OCI-LY7 (cell line): ENCODE data around the gene JAZF1. TPM values are rescaled to one million over a fixed set of nuclear protein-coding genes. Genes with fewer than 3 reads are reported as not detected.

Experiments
- BruUV-seq: library from RNA; stranded (reverse); fragments of 400-500 nt; replicated peaks from 2 replicates; lab custom pipeline; 2021; lab: Mats Ljungman, UMichigan
- CTCF ChIA-PET: fragments of 300-600 bp; sonication (Branson Sonifier 250); formaldehyde crosslinking; loops from one replicate; lab custom pipeline; 2022; ENCODE audit warnings: antibody characterized with exemption; ENCODE audit not compliant: unreplicated experiment; lab: Charles Lee
- POLR2A ChIA-PET: fragments of 300-600 bp; sonication (Branson Sonifier 250); formaldehyde crosslinking; loops from one replicate; lab custom pipeline; 2022; ENCODE audit warnings: antibody characterized with exemption; lab: Charles Lee
- DNase-seq: peaks from one replicate; pipeline ENCODE4 v3.0.0-alpha.2; 2015; ENCODE audit warnings: low spot score
- H2AFZ ChIP-seq: fragments of 200-600 bp; sonication (generic), shearing (Covaris generic); 2 replicates; pipeline ENCODE4 v1.6.1; 2014; ENCODE audit warnings: mild to moderate bottlenecking, antibody characterized with exemption, low read length, moderate library complexity
- H3K27ac ChIP-seq: fragments of 200-600 bp; sonication (generic); 2 replicates; pipeline ENCODE4 v1.5.1; 2014; ENCODE audit warnings: mixed run types, low read depth, mild to moderate bottlenecking, moderate library complexity, low read length, inconsistent platforms; ENCODE audit not compliant: poor library complexity, severe bottlenecking
- H3K36me3 ChIP-seq: fragments of 200-600 bp; sonication (generic); 2 replicates; pipeline ENCODE4 v1.6.1; 2014; ENCODE audit warnings: mild to moderate bottlenecking, antibody characterized with exemption, low read length, moderate library complexity, mixed read lengths; ENCODE audit not compliant: insufficient read depth
- H3K4me1 ChIP-seq: fragments of 200-600 bp; sonication (generic); 2 replicates; pipeline ENCODE4 v1.5.1; 2014; ENCODE audit warnings: mild to moderate bottlenecking, low read length; ENCODE audit not compliant: insufficient read depth, poor library complexity, severe bottlenecking
- H3K4me2 ChIP-seq: fragments of 200-600 bp; sonication (generic); 2 replicates; pipeline ENCODE4 v1.6.1; 2014; ENCODE audit warnings: mild to moderate bottlenecking, low read length
- H3K4me3 ChIP-seq: fragments of 200-600 bp; sonication (generic); 2 replicates; pipeline ENCODE4 v1.5.1; 2014; ENCODE audit warnings: mild to moderate bottlenecking, low read depth, low read length; ENCODE audit not compliant: poor library complexity, severe bottlenecking
- H3K79me2 ChIP-seq: fragments of 200-600 bp; sonication (generic); 2 replicates; pipeline ENCODE4 v1.6.1; 2016; ENCODE audit warnings: low read depth, mild to moderate bottlenecking, low read length, moderate library complexity, mixed read lengths; ENCODE audit not compliant: insufficient read depth
- H3K9me2 ChIP-seq: fragments of 200-600 bp; sonication (generic); 2 replicates; pipeline ENCODE4 v1.6.1; 2016; ENCODE audit warnings: mild to moderate bottlenecking, low read length, mixed read lengths; ENCODE audit not compliant: insufficient read depth
- H3K9me3 ChIP-seq: fragments of 200-600 bp; sonication (generic); 2 replicates; pipeline ENCODE4 v1.6.1; 2014; ENCODE audit warnings: mild to moderate bottlenecking, mixed run types, low read length, mixed read lengths
- H4K20me1 ChIP-seq: fragments of 200-600 bp; sonication (generic); 2 replicates; pipeline ENCODE4 v1.6.1; 2014; ENCODE audit warnings: mild to moderate bottlenecking, antibody characterized with exemption, low read length, moderate library complexity, mixed read lengths; ENCODE audit not compliant: insufficient read depth
- EZH2phosphoT487 ChIP-seq: fragments of 200-600 bp; sonication (generic); IDR thresholded peaks from 2 replicates; pipeline ENCODE4 v1.6.1; 2018; ENCODE audit warnings: low read depth, borderline replicate concordance, mild to moderate bottlenecking, mixed run types, antibody characterized with exemption, low read length, moderate library complexity, mixed read lengths
- intact Hi-C: fragments of 100-400 bp; cut with micrococcal nuclease; formaldehyde crosslinking; loops from one replicate; pipeline ENCODE4 v1.10.0; 2022; ENCODE audit not compliant: unreplicated experiment
- total RNA-seq, 2 experiments: library from RNA; depleted of rRNA in 1 of 2; stranded (reverse); fragments of >200 nt in 1 of 2; shearing (Covaris generic) in 1 of 2; gene quantifications; 2 replicates each; pipeline ENCODE4 v1.2.3, GENCODE V29; 2014 to 2022
- TF ChIP-seq, protein P1 (sequence below): fragments of 200-600 bp; sonication (generic); conservative IDR thresholded peaks from 2 replicates; pipeline ENCODE4 v1.5.1; 2014; ENCODE audit warnings: mild to moderate bottlenecking, antibody characterized with exemption, low read length, moderate library complexity, mixed read lengths

JAZF1 gene
- total RNA-seq, 2 experiments from 2014 or later, result 6.3 to 25.0 TPM

DNA sequence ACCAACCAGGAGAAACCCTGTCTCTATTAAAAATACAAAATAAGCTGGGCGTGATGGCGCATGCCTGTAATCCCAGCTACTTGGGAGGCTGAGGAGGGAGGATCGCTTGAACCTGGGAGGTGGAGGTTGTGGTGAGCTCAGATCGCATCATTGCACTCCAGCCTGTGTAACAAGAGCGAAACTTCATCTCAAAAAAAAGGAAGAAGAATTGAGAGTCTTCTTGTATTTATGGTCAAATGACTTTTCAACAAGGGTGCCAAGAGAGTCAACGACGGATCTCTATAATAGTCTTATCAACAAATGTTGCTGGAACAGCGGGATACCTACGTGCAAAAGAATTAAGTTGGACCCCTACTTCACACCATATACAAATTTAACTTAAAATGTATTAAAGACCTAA is 21.6 kb upstream of the JAZF1 start:
- peaks cover 3% of the 10 kb centered on the region; the same call in 1 of the 2 replicates for H3K9me3 ChIP-seq
- no peak overlapping the region for H3K4me2 ChIP-seq
- ChIA-PET CTCF (no interaction called here), POLR2A (interaction anchor here (1.0 to 1.2 kb wide), 2 partner anchors 8 to 18 kb away, joined by 3 to 4 read pairs; no protein-coding TSS in a partner anchor)
- H3K36me3 ChIP-seq, result no peaks in the 10 kb centered on the region
- BruUV-seq, result no TSS peak
- no peaks in the 10 kb centered on the region for H3K9me2 ChIP-seq
- no peak overlapping the region for H3K4me3 ChIP-seq
- no peak overlapping the region for H2AFZ ChIP-seq
- no peak for DNase-seq
- no peaks in the 10 kb centered on the region for H3K79me2 ChIP-seq
- no peaks in the 10 kb centered on the region for H4K20me1 ChIP-seq
- H3K27ac ChIP-seq, result no peak overlapping the region
- TF ChIP-seq, protein P1, sequence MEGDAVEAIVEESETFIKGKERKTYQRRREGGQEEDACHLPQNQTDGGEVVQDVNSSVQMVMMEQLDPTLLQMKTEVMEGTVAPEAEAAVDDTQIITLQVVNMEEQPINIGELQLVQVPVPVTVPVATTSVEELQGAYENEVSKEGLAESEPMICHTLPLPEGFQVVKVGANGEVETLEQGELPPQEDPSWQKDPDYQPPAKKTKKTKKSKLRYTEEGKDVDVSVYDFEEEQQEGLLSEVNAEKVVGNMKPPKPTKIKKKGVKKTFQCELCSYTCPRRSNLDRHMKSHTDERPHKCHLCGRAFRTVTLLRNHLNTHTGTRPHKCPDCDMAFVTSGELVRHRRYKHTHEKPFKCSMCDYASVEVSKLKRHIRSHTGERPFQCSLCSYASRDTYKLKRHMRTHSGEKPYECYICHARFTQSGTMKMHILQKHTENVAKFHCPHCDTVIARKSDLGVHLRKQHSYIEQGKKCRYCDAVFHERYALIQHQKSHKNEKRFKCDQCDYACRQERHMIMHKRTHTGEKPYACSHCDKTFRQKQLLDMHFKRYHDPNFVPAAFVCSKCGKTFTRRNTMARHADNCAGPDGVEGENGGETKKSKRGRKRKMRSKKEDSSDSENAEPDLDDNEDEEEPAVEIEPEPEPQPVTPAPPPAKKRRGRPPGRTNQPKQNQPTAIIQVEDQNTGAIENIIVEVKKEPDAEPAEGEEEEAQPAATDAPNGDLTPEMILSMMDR, result no peak
- TF ChIP-seq EZH2phosphoT487, result no peak
- intact Hi-C loops, result no loop called here
- peaks cover 24% of the 10 kb centered on the region for H3K4me1 ChIP-seq

DNA sequence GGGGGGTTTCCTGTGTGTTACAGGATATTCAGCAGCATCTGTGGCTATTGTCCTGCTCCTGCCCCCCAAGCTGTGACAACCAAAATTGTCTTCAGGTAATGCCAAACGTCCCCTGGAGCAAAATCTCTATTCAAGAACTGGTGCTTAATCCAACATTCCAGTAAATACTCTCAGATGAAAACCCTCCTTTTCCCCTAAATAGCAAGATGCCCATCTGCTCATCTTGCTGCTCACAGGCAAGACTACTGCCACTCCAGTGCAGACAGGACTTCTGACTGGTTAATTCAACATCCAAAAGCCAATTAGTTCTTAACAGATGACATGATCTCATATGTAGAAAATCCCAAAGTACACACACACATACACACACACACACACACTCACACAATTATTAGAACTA is 20.5 kb upstream of the JAZF1 start:
- Histone ChIP-seq H3K4me2 (peak overlapping the region; percentile 48; the same call in 1 of the 2 replicates), H3K36me3 (no peaks in the 10 kb centered on the region), H3K4me3 (no peak overlapping the region), H3K9me3 (no peaks in the 10 kb centered on the region), H3K4me1 (peaks cover 16% of the 10 kb centered on the region), H3K79me2 (no peaks in the 10 kb centered on the region), H3K27ac (no peak overlapping the region), H4K20me1 (no peaks in the 10 kb centered on the region), H2AFZ (peak overlapping the region; percentile 93; the same call in 1 of the 2 replicates), H3K9me2 (no peaks in the 10 kb centered on the region)
- intact Hi-C loops, result no loop called here
- TF ChIP-seq EZH2phosphoT487, result no peak
- TF ChIP-seq, protein P1, result no peak
- BruUV-seq, result no TSS peak
- DNase-seq, result no peak
- POLR2A ChIA-PET, result interaction anchor here (1.0 to 1.2 kb wide), 2 partner anchors 10 to 17 kb away, joined by 3 to 4 read pairs; no protein-coding TSS in a partner anchor
- CTCF ChIA-PET, result no interaction called here

DNA sequence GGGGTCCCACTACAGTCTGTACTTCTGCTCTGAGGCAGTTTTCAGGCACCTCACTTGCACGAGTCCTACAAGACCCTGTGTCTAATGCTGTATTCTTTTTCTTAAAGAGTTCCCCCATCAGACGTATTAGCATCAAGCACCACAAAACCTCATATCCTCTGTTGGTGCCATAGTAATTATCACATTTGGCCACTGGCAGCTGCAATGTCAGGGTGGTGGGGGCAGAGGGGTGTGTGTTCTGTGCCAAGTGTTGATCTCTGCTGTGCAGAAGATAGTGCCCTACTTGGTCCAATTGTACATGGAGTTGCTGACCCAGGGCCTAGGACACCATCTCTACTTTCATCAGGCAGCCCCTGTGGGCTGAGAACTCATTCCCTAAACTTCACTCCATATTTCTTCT is 20.0 kb upstream of the JAZF1 start:
- H3K9me3 ChIP-seq, result no peaks in the 10 kb centered on the region
- no peaks in the 10 kb centered on the region for H3K36me3 ChIP-seq
- TF ChIP-seq EZH2phosphoT487, result no peak
- peak overlapping the region; percentile 10 for H3K4me3 ChIP-seq
- no TSS peak for BruUV-seq
- DNase-seq, result peak; percentile 25
- ChIA-PET CTCF (no interaction called here), POLR2A (no interaction called here)
- peak overlapping the region; percentile 93 for H2AFZ ChIP-seq
- peak overlapping the region; percentile 6 for H3K27ac ChIP-seq
- H3K4me2 ChIP-seq, result peak overlapping the region; percentile 48
- intact Hi-C loops, result no loop called here
- peaks cover 16% of the 10 kb centered on the region for H3K4me1 ChIP-seq
- no peaks in the 10 kb centered on the region for H3K9me2 ChIP-seq
- no peaks in the 10 kb centered on the region for H4K20me1 ChIP-seq
- no peaks in the 10 kb centered on the region for H3K79me2 ChIP-seq
